H9 (cell line): Measurements from ENCODE around the gene PTPN11. TPM values are rescaled to one million over a fixed set of nuclear protein-coding genes. Genes with fewer than 3 reads are reported as not detected.

ENCODE experiments used
- DNase-seq: peaks from one replicate; pipeline ENCODE4 v3.0.0-alpha.2; 2017
- H2AFZ ChIP-seq: one replicate; pipeline ENCODE4 v1.6.1; 2013; ENCODE audit warnings: mild to moderate bottlenecking, low read length, control low read depth, moderate library complexity
- H2AK5ac ChIP-seq: 2 replicates; pipeline ENCODE4 v1.6.1; 2013; ENCODE audit warnings: low read length, control low read depth, mixed read lengths; ENCODE audit not compliant: insufficient read length
- H2BK120ac ChIP-seq: one replicate; pipeline ENCODE4 v1.6.1; 2013; ENCODE audit warnings: low read depth, mild to moderate bottlenecking, low read length, control low read depth, inconsistent platforms; ENCODE audit not compliant: poor library complexity, severe bottlenecking
- H2BK12ac ChIP-seq: 2 replicates; pipeline ENCODE4 v1.6.1; 2013; ENCODE audit warnings: low read length, control low read depth, mixed read lengths, low read depth; ENCODE audit not compliant: insufficient read length
- H2BK15ac ChIP-seq: 2 replicates; pipeline ENCODE4 v1.6.1; 2013; ENCODE audit warnings: low read depth, low read length, control low read depth
- H2BK20ac ChIP-seq: one replicate; pipeline ENCODE4 v1.6.1; 2013; ENCODE audit warnings: low read depth, mild to moderate bottlenecking, low read length, control low read depth, inconsistent platforms; ENCODE audit not compliant: poor library complexity, severe bottlenecking
- H2BK5ac ChIP-seq: 2 replicates; pipeline ENCODE4 v1.6.1; 2013; ENCODE audit warnings: low read length, control low read depth, mixed read lengths; ENCODE audit not compliant: insufficient read length
- H3K14ac ChIP-seq: 2 replicates; pipeline ENCODE4 v1.6.1; 2013; ENCODE audit warnings: low read length, control low read depth; ENCODE audit not compliant: insufficient read depth
- H3K18ac ChIP-seq: 2 replicates; pipeline ENCODE4 v1.6.1; 2013; ENCODE audit warnings: low read depth, mild to moderate bottlenecking, mixed read lengths, low read length, control low read depth; ENCODE audit not compliant: insufficient read length
- H3K23ac ChIP-seq: 2 replicates; pipeline ENCODE4 v1.6.1; 2013; ENCODE audit warnings: low read length, control low read depth, mixed read lengths, low read depth; ENCODE audit not compliant: insufficient read length
- H3K23me2 ChIP-seq: 2 replicates; pipeline ENCODE4 v1.6.1; 2013; ENCODE audit warnings: low read depth, mild to moderate bottlenecking, mixed read lengths, low read length, control low read depth; ENCODE audit not compliant: insufficient read length, poor library complexity, severe bottlenecking
- H3K27ac ChIP-seq: 2 replicates; pipeline ENCODE4 v1.5.1; 2013; ENCODE audit warnings: low read length, control low read depth, mixed read lengths, low read depth; ENCODE audit not compliant: insufficient read length
- H3K27me3 ChIP-seq: 2 replicates; pipeline ENCODE4 v1.6.1; 2013; ENCODE audit warnings: low read length, control low read depth, inconsistent platforms; ENCODE audit not compliant: insufficient read depth
- H3K4ac ChIP-seq: 2 replicates; pipeline ENCODE4 v1.6.1; 2013; ENCODE audit warnings: low read depth, mild to moderate bottlenecking, control low read depth, inconsistent platforms, low read length, moderate library complexity
- H3K4me1 ChIP-seq: 2 replicates; pipeline ENCODE4 v1.6.1; 2013; ENCODE audit warnings: low read length, control low read depth, inconsistent platforms; ENCODE audit not compliant: insufficient read depth
- H3K4me2 ChIP-seq: 2 replicates; pipeline ENCODE4 v1.6.1; 2013; ENCODE audit warnings: low read length, control low read depth, mixed read lengths; ENCODE audit not compliant: insufficient read length, insufficient read depth
- H3K56ac ChIP-seq: 2 replicates; pipeline ENCODE4 v1.6.1; 2013; ENCODE audit warnings: low read depth, mild to moderate bottlenecking, mixed read lengths, low read length, control low read depth; ENCODE audit not compliant: insufficient read length
- H3K79me1 ChIP-seq: 2 replicates; pipeline ENCODE4 v1.6.1; 2013; ENCODE audit warnings: low read depth, mild to moderate bottlenecking, moderate library complexity, low read length, control low read depth, inconsistent platforms; ENCODE audit not compliant: insufficient read depth, poor library complexity, severe bottlenecking
- H3K79me2 ChIP-seq: 2 replicates; pipeline ENCODE4 v1.6.1; 2013; ENCODE audit warnings: low read length, control low read depth, inconsistent platforms; ENCODE audit not compliant: insufficient read depth
- H3K9ac ChIP-seq: 2 replicates; pipeline ENCODE4 v1.6.1; 2013; ENCODE audit warnings: low read length, control low read depth, mixed read lengths; ENCODE audit not compliant: insufficient read length; ENCODE audit errors: extremely low read depth
- H3K9me3 ChIP-seq: one replicate; pipeline ENCODE4 v1.6.1; 2013; ENCODE audit warnings: low read depth, low read length, inconsistent platforms; ENCODE audit not compliant: control insufficient read depth
- H3T11ph ChIP-seq: one replicate; pipeline ENCODE4 v1.6.1; 2013; ENCODE audit warnings: mild to moderate bottlenecking, low read length, control low read depth, inconsistent platforms
- H4K20me1 ChIP-seq: one replicate; pipeline ENCODE4 v1.6.1; 2013; ENCODE audit not compliant: control insufficient read depth, insufficient read length, insufficient read depth
- H4K5ac ChIP-seq: 2 replicates; pipeline ENCODE4 v1.6.1; 2013; ENCODE audit warnings: low read depth, mild to moderate bottlenecking, mixed read lengths, low read length, control low read depth; ENCODE audit not compliant: insufficient read length
- H4K8ac ChIP-seq: replicated peaks from 2 replicates; pipeline ENCODE4 v1.6.1; 2013; ENCODE audit warnings: low read length, control low read depth, mixed read lengths, low read depth; ENCODE audit not compliant: insufficient read length
- H4K91ac ChIP-seq: 2 replicates; pipeline ENCODE4 v1.6.1; 2013; ENCODE audit warnings: low read depth, mild to moderate bottlenecking, moderate library complexity, mixed read lengths, low read length, control low read depth; ENCODE audit not compliant: insufficient read length
- H3K27ac Mint-ChIP-seq, 3 experiments: 2 replicates in 2 of 3; 3 replicates in 1 of 3; pipeline ENCODE4 v1.8.0; 2020 to 2021; ENCODE audit warnings: mixed read lengths in 3 of 3, mild to moderate bottlenecking in 1 of 3, moderate library complexity in 1 of 3
- H3K27me3 Mint-ChIP-seq: 2 replicates; pipeline ENCODE4 v1.8.0; 2021; ENCODE audit warnings: low read depth, mild to moderate bottlenecking, moderate library complexity, mixed read lengths
- H3K36me3 Mint-ChIP-seq, 3 experiments: 2 replicates in 2 of 3; 3 replicates in 1 of 3; pipeline ENCODE4 v1.8.0; 2020 to 2021; ENCODE audit warnings: low read depth in 3 of 3, mixed read lengths in 3 of 3; ENCODE audit not compliant: insufficient read depth in 1 of 3
- H3K4me1 Mint-ChIP-seq, 2 experiments: 2 replicates each; pipeline ENCODE4 v1.8.0; 2020; ENCODE audit warnings: mixed read lengths in 2 of 2
- H3K4me3 Mint-ChIP-seq, 2 experiments: 2 replicates in 1 of 2; 3 replicates in 1 of 2; pipeline ENCODE4 v1.8.0; 2020 to 2021; ENCODE audit warnings: mild to moderate bottlenecking in 2 of 2, mixed read lengths in 2 of 2, moderate library complexity in 1 of 2
- H3K9me3 Mint-ChIP-seq, 2 experiments: 2 replicates in 1 of 2; 3 replicates in 1 of 2; pipeline ENCODE4 v1.8.0; 2020; ENCODE audit warnings: mild to moderate bottlenecking in 2 of 2, mixed read lengths in 2 of 2, moderate library complexity in 1 of 2
- CTCF ChIP-seq: fragments of 200-600 bp; sonication (generic); conservative IDR thresholded peaks from 3 replicates; pipeline ENCODE4 v1.8.0; 2021; ENCODE audit warnings: antibody characterized with exemption, mild to moderate bottlenecking
- WGBS: extraction: QIAGEN DNeasy Blood & Tissue Kit; methylation state at CpG from one replicate; pipeline ENCODE4 v1.1.7; 2013; ENCODE audit warnings: missing lambda C conversion rate, low lambda C conversion rate, mixed read lengths; ENCODE audit not compliant: insufficient read length; ENCODE audit errors: extremely low coverage; 5-methylcytosine and 5-hydroxymethylcytosine counted together
- total RNA-seq: library from RNA; stranded (reverse); gene quantifications from 2 replicates; pipeline ENCODE4 v1.2.1, GENCODE V29; 2021

The PTPN11 gene
- total RNA-seq, 1 experiment from 2014 or later = 112 TPM

DNA sequence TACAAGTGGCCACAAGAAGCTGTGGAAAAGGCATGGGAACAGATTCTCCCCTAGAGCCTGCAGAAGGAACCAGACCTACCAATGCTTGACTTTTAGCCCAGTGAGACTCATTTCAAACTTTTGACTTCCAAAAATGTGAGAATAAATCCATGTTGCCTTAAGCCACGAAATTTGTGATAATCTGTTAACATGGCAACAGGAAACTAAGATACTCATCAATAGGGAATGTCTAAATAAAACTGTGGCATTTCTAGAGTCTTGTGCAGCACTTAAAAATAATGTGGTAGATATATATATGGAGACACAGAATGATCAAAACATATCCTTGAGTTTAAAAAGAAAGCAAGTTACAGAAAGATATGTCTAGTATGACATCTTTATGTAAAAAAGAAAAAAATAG lies 48.5 kb upstream of the PTPN11 start:
- Histone ChIP-seq H3K23ac (no peak overlapping the region), H2BK15ac (no peak overlapping the region), H2BK12ac (no peak overlapping the region), H3K4me1 (peaks cover 2% of the 10 kb centered on the region; the same call in 1 of the 2 replicates), H4K5ac (no peak overlapping the region), H3K23me2 (no peaks in the 10 kb centered on the region), H2BK120ac (no peak overlapping the region), H3K27me3 (no peaks in the 10 kb centered on the region), H3K56ac (no peak overlapping the region), H2BK20ac (no peak overlapping the region), H2BK5ac (no peak overlapping the region), H2AFZ (no peak overlapping the region), H4K20me1 (no peaks in the 10 kb centered on the region), H3K9me3 (no peaks in the 10 kb centered on the region), H3K14ac (no peak overlapping the region), H4K91ac (no peak overlapping the region), H3T11ph (no peak overlapping the region), H3K4ac (no peak overlapping the region), H3K4me2 (no peak overlapping the region), H2AK5ac (no peak overlapping the region), H3K79me2 (peaks cover 7% of the 10 kb centered on the region; the same call in 1 of the 2 replicates), H3K9ac (no peak overlapping the region), H4K8ac (no peak overlapping the region), H3K18ac (no peak overlapping the region), H3K27ac (no peak overlapping the region), H3K79me1 (peaks cover 6% of the 10 kb centered on the region)
- H3K36me3 Mint-ChIP-seq = peaks cover 0 to 4% (median 4%) of the 10 kb centered on the region in 3 experiments; a peak in 4 of 7 replicates
- no peak for DNase-seq
- no peak overlapping the region for H3K4me3 Mint-ChIP-seq
- no peak for TF ChIP-seq CTCF
- H3K27me3 Mint-ChIP-seq = no peaks in the 10 kb centered on the region
- no peaks in the 10 kb centered on the region for H3K9me3 Mint-ChIP-seq
- H3K4me1 Mint-ChIP-seq = peaks cover 9 to 10% of the 10 kb centered on the region in 2 experiments; a peak in 3 of 4 replicates
- peak overlapping the region in 1 of 3 experiments; percentile 8; a peak in 1 of 7 replicates for H3K27ac Mint-ChIP-seq
- WGBS = no CpG with 5 or more reads among the region's 1 CpG
